Ectodermal cell (in vitro differentiated cells): Measurements from ENCODE around the gene RAB1B.
"Not testable (repeated sequence)": the region's sequence is repeated elsewhere in the genome, so short reads cannot be mapped to it uniquely, and the experiment has no call there.

Experiments
- H3K27ac ChIP-seq: 2 replicates; pipeline ENCODE4 v1.7.0; 2013; ENCODE audit warnings: mild to moderate bottlenecking, low read depth, low read length; ENCODE audit not compliant: insufficient read depth, poor library complexity, severe bottlenecking
- H3K27me3 ChIP-seq: 2 replicates; pipeline ENCODE4 v1.7.0; 2013; ENCODE audit warnings: mild to moderate bottlenecking, low read length; ENCODE audit not compliant: insufficient read depth, control insufficient read depth, poor library complexity, severe bottlenecking
- H3K36me3 ChIP-seq: one replicate; pipeline ENCODE4 v1.7.0; 2013; ENCODE audit warnings: low read length; ENCODE audit not compliant: control insufficient read depth, insufficient read depth
- H3K4me1 ChIP-seq: one replicate; pipeline ENCODE4 v1.7.0; 2013; ENCODE audit warnings: low read length; ENCODE audit not compliant: control insufficient read depth, insufficient read depth
- H3K4me3 ChIP-seq: 2 replicates; pipeline ENCODE4 v1.7.0; 2013; ENCODE audit warnings: low read depth, low read length, control low read depth; ENCODE audit not compliant: insufficient read depth
- H3K9me3 ChIP-seq: 2 replicates; pipeline ENCODE4 v1.7.0; 2013; ENCODE audit warnings: mild to moderate bottlenecking, low read length, moderate library complexity; ENCODE audit not compliant: control insufficient read depth
- WGBS, 2 experiments: methylation state at CpG; one replicate each; pipeline ENCODE4 v1.1.7; 2013; ENCODE audit warnings: missing lambda C conversion rate in 2 of 2; 5-methylcytosine and 5-hydroxymethylcytosine counted together

RAB1B gene

DNA sequence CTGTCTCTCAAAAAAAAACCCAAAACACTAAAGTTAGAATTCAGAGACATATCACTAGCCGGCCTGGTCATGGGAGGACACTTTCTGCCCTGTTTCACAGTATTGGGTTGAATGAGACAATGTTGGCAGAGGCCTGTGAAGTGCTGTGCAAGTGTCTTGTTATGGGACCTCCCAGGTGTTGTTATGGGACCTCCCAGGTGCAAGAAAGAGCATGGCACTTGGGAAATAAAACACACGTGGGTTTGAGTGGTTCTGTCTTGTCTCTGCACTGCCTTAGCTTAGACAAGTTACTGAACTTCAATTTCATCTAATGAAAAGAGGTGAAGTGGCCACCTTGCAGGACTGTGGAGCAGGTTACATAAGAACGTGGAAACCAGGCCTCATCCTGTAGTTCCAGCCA, 28.9 kb upstream of the RAB1B start:
- H3K9me3 ChIP-seq = no peaks in the 10 kb centered on the region
- no peak overlapping the region for H3K4me3 ChIP-seq
- H3K27me3 ChIP-seq = no peaks in the 10 kb centered on the region
- WGBS, 2 experiments = 90 to 93% methylated on average over 3 of the region's 3 CpGs
- no peak overlapping the region for H3K27ac ChIP-seq
- H3K36me3 ChIP-seq = peaks cover 3% of the 10 kb centered on the region
- peaks cover 7% of the 10 kb centered on the region for H3K4me1 ChIP-seq

DNA sequence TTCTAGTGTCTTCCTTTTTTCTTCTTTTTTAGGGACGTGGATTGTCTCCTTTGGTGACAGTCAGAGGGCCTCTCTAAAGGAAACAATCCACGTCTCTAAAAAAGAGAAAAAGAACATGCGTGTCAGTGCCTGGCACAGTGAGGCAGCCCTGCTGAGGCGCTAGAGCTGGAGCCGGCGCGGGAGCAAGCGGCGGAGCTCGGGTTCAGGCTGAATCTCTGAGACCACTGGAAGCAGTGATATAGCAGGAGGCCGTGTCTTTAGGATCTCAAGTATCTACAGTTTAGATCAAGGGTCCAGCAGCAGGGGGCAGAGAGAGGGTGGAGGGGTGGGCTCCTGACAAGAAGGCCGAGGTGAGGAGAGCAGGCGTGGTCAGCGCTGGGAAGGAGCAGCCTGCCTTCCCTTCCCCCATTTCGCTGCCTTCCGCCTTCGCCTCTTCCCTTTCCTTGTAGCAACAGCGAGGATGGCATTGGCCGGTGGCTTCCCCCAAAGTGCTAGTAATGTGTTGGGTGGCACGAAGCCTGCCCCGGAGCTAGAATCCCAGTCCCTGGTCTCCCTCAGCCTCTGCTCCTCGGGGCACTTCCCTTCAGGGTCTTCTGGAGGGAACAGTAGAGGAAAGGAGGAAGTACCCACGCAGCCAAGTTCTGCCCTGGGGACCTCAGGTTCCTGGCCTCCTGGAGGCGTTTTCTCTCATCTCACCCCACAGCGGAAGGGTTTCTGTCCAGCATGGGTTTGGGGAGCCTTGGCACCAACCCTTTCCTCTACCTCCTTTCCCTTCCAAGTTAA, 28.2 kb upstream of the RAB1B start:
- Histone ChIP-seq H3K27ac (no peak overlapping the region), H3K4me3 (no peak overlapping the region), H3K27me3 (no peaks in the 10 kb centered on the region), H3K36me3 (peaks cover 3% of the 10 kb centered on the region), H3K9me3 (no peaks in the 10 kb centered on the region), H3K4me1 (peaks cover 7% of the 10 kb centered on the region)
- WGBS, 2 experiments = 85 to 89% methylated on average over 25 of the region's 25 CpGs

DNA sequence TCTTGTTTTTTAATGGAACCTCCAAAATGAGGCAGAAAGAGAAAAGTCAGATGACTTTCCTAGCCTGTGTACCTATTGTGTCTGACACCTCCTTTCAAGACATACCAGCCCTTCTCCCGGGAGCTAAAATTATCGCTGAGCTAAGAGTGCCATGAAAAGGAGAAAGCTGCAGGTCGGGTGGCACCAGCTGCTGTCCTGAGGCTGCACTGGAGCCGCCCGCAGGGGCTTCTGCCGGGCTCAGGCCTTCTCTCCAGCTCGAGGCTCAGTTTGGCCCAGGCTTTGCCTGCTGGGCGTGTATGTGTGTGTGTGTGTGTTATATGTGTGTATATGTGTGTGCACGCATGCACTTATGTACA, 27.7 kb upstream of the RAB1B start:
- 90 to 92% methylated on average over 7 to 8 of the region's 9 CpGs for WGBS, 2 experiments
- Histone ChIP-seq H3K4me1 (peaks cover 7% of the 10 kb centered on the region), H3K27ac (no peak overlapping the region), H3K4me3 (no peak overlapping the region), H3K27me3 (no peaks in the 10 kb centered on the region), H3K36me3 (peaks cover 3% of the 10 kb centered on the region), H3K9me3 (no peaks in the 10 kb centered on the region)

DNA sequence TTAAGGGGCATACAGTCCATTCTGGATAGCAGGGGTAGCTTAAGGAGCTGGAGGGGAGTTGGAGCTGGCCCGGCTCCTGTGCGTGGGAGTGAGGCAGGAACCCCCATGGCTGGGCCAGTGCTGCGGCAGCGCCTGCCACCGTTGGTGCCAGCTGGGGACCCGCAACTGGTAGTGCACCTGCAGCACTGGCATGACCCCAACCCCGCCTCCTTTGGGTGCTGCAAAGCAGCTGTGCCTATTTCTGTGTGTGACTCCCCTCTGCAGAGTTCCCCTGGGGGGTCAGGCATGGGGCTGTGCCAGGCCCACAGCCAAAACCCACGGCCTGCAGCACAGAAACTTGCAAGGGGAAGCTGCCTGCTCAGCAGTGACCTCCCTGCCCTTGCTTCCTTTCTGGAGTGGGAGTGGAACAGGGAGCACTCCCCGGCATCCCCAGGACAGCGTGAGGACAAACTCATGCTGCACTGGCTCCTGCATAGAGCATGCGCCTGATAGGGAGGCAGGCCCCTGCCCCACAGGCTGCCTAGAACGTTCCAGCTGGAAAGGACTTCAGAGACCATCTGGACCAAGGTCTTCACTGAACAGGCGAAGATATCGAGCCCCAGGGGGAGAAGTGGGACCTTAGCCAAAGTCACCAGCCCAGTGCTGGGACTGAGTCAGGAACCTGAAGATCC, 26.2 kb upstream of the RAB1B start:
- H3K4me3 ChIP-seq = no peak overlapping the region
- WGBS, 2 experiments = 94% methylated on average over 14 of the region's 14 CpGs
- no peaks in the 10 kb centered on the region for H3K9me3 ChIP-seq
- no peak overlapping the region for H3K27ac ChIP-seq
- H3K36me3 ChIP-seq = peaks cover 3% of the 10 kb centered on the region
- H3K27me3 ChIP-seq = no peaks in the 10 kb centered on the region
- peaks cover 7% of the 10 kb centered on the region for H3K4me1 ChIP-seq

DNA sequence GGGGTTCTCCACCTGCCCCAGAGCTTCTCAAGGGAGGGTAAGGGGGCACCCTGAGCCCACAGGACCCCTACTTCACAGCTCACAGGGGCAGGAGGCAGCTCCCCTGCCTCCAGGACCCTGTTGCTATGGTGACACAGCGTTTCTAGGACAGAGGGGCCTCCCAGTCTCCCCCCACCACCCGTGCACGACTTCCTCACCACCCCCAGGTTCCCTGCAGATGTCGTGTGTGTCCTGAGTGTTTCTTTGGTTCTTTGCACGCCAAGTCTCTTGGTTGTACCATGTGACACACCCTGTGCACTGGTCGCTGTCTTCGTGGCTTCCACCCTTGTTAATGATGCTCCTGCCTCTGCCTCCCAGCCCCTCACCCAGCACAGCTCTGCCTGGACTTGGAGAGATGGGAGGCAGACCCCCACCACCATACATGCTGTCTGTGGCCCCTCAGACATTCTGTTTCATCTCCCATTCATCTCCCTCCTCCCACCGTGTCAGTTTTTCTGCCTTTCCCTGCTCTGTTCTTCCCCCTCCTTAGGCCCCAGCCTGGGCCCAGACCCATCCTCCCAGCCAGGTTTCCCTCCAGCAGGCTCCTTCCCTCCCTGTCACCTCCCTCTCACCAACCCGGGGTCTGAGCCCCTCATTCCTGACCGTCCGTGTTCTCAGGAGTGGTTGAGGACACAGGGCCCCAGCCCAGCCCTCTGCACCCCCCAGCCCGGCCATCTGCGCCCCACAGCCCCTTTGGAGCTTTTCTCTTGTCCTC, 24.5 kb upstream of the RAB1B start:
- Histone ChIP-seq H3K9me3 (no peaks in the 10 kb centered on the region), H3K4me1 (peaks cover 7% of the 10 kb centered on the region), H3K36me3 (peaks cover under 1% of the 10 kb centered on the region), H3K27me3 (no peaks in the 10 kb centered on the region), H3K4me3 (no peak overlapping the region), H3K27ac (no peak overlapping the region)
- 89 to 90% methylated on average over 13 of the region's 13 CpGs for WGBS, 2 experiments

DNA sequence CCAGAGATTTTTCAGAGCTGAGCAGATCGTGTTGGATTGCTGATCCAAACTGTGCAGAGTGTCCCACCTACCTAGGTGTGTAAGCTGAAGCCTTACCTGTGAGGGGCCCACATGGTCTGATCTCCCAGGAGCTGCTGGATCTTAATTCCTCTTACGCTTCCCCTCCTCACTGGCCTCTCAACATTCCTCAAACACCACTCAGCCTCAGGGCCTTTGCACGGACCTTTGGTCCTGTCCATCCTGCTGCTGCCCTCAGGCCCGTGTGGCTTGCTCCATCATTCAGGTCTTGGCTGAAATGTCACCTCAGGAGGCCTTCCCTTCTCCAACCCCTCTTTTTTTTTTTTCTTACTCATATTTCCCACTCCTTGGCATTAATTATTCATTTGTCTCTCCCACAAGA, 21.1 kb upstream of the RAB1B start:
- no peaks in the 10 kb centered on the region for H3K9me3 ChIP-seq
- H3K4me3 ChIP-seq = no peak overlapping the region
- WGBS, 2 experiments = 92% methylated on average over 4 of the region's 4 CpGs
- no peaks in the 10 kb centered on the region for H3K36me3 ChIP-seq
- H3K27me3 ChIP-seq = no peaks in the 10 kb centered on the region
- H3K27ac ChIP-seq = no peak overlapping the region
- no peaks in the 10 kb centered on the region for H3K4me1 ChIP-seq

DNA sequence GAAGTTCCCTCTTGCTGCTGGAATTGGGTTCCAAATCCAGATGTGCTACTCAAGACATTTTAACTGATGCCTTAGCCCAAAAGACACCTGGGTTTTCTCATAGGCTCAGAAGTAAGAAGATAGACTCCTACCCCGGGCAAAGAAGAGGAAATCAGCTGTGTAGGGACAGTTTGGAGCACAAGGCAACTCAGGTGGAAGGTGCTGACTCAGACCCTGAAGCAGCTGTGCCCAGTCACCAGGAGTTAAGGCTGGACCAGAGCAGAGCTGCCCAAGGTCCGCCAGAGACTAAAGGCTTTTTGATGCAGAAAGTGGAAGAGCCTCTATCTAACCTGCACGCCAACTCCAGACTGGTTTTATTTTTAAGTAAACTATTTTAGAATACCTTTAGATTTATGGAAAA, 20.6 kb upstream of the RAB1B start:
- Histone ChIP-seq H3K9me3 (no peaks in the 10 kb centered on the region), H3K36me3 (no peaks in the 10 kb centered on the region), H3K4me1 (no peaks in the 10 kb centered on the region), H3K4me3 (no peak overlapping the region), H3K27me3 (no peaks in the 10 kb centered on the region), H3K27ac (no peak overlapping the region)
- 87 to 97% methylated on average over 2 of the region's 3 CpGs for WGBS, 2 experiments

DNA sequence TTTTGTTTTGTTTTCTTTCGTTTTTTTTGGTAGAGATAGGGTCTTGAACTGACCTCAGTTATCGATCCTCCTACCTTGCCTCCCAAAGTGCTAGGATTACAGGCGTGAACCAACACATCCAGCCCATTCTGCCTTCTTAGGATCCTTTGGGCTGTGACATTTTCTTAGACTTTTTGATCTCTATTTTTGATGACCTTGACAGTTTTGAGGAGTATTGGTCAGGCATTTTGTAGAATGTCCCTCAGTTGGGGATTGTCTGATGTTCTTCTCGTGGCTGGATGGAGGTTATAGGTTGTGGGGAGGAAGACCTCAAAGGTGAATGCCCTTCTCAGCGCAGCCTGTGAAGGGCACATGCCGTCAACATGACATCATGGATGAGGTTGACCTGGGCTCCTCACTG, 19.5 kb upstream of the RAB1B start:
- Histone ChIP-seq H3K4me3 (no peak overlapping the region), H3K27ac (no peak overlapping the region), H3K9me3 (no peaks in the 10 kb centered on the region), H3K36me3 (no peaks in the 10 kb centered on the region), H3K4me1 (no peaks in the 10 kb centered on the region), H3K27me3 (no peaks in the 10 kb centered on the region)
- 88 to 90% methylated on average over 6 of the region's 6 CpGs for WGBS, 2 experiments

DNA sequence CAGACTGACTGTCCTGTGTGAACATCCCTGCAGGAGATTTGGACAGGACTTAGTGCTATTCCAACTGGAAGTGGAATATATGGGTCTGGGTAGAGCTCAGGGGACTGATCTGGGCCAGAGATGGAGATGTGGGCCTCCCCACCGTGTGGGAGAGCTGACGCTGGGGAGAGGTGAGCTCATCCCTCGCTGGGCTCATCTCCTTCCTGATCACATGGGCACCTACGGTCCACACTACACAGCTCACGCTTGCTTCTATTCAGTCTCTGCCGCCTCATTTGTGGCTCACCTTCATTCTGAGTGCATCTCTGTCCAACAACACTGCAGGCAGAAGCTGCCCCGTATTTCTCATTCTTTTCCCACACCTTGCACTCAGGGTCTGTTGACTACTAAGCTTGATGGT, 16.6 kb upstream of the RAB1B start:
- Histone ChIP-seq H3K27ac (no peak overlapping the region), H3K27me3 (no peaks in the 10 kb centered on the region), H3K9me3 (no peaks in the 10 kb centered on the region), H3K4me3 (no peak overlapping the region), H3K4me1 (no peaks in the 10 kb centered on the region), H3K36me3 (no peaks in the 10 kb centered on the region)
- WGBS, 2 experiments = 89 to 92% methylated on average over 7 of the region's 7 CpGs

DNA sequence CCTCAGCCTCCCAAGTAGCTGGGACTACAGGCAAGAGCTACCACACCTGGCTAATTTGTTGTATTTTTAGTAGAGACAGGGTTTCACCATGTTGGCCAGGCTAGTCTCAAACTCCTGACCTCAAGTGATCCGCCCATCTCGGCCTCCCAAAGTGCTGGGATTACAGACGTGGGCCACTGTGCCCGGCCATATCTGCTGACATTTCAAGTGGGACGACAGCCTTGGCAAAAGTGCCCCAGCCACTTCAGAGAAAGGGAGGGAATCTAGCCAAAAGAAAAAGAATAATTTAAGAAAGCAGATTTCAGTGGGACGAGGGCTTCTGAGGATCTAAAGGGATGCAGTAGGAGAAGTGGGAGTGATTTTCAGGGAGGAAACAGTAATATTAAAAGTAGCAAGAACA, 15.4 kb upstream of the RAB1B start:
- not testable (repeated sequence) for H3K27ac ChIP-seq, H3K36me3 ChIP-seq, H3K4me3 ChIP-seq, H3K27me3 ChIP-seq, H3K4me1 ChIP-seq, H3K9me3 ChIP-seq
- 89% methylated on average over 6 of the region's 6 CpGs for WGBS, 2 experiments
